SK-N-SH treated with all-trans-retinoic acid at 6 μM for 48 hours (cell line): ENCODE measurements around the gene PLB1.

Experiments used
- ATAC-seq: fragments of 200-7000 bp; cut with Tn5 transposase; 3 replicates; pipeline ENCODE4 v1.9.1; 2020; ENCODE audit warnings: mild to moderate bottlenecking, moderate library complexity
- ARNTL ChIP-seq: fragments of 450-650 bp; formaldehyde crosslinking; IDR thresholded peaks from 2 replicates; pipeline ENCODE4 v1.5.0; 2020; ENCODE audit warnings: low read depth, mild to moderate bottlenecking, moderate library complexity, borderline replicate concordance
- CSDC2 ChIP-seq: fragments of 250-450 bp; sonication (Bioruptor Pico); IDR thresholded peaks from 2 replicates; pipeline ENCODE4 v1.5.0; 2020; ENCODE audit warnings: mild to moderate bottlenecking, moderate library complexity
- ESRRG ChIP-seq: fragments of 250-450 bp; sonication (Bioruptor Pico); IDR thresholded peaks from 2 replicates; pipeline ENCODE4 v1.6.1; 2021; ENCODE audit warnings: mild to moderate bottlenecking
- GLIS3 ChIP-seq: fragments of 250-450 bp; sonication (Bioruptor Pico); IDR thresholded peaks from 2 replicates; pipeline ENCODE4 v1.5.0; 2020; ENCODE audit warnings: mild to moderate bottlenecking, moderate library complexity
- ISL1 ChIP-seq: fragments of 250-450 bp; sonication (Bioruptor Pico); IDR thresholded peaks from 2 replicates; pipeline ENCODE4 v2.1.2; 2022; ENCODE audit warnings: mild to moderate bottlenecking, moderate library complexity
- OSR1 ChIP-seq: fragments of 250-450 bp; sonication (Bioruptor Pico); IDR thresholded peaks from 2 replicates; pipeline ENCODE4 v1.8.0; 2022; ENCODE audit warnings: moderate library complexity, mild to moderate bottlenecking, inconsistent platforms
- PATZ1 ChIP-seq: fragments of 250-450 bp; sonication (Bioruptor Pico); IDR thresholded peaks from 2 replicates; pipeline ENCODE4 v1.8.0; 2020; ENCODE audit warnings: mild to moderate bottlenecking, moderate library complexity, borderline replicate concordance
- POU6F1 ChIP-seq: fragments of 250-450 bp; sonication (Bioruptor Pico); IDR thresholded peaks from 2 replicates; pipeline ENCODE4 v1.8.0; 2021; ENCODE audit warnings: low read depth, mild to moderate bottlenecking, moderate library complexity, borderline replicate concordance
- PPARA ChIP-seq: fragments of 250-450 bp; sonication (Bioruptor Pico); IDR thresholded peaks from 2 replicates; pipeline ENCODE4 v1.5.0; 2020; ENCODE audit warnings: mild to moderate bottlenecking, borderline replicate concordance
- RARB ChIP-seq: fragments of 250-450 bp; sonication (Bioruptor Pico); IDR thresholded peaks from 2 replicates; pipeline ENCODE4 v1.8.0; 2021; ENCODE audit warnings: mild to moderate bottlenecking, moderate library complexity
- SNAI2 ChIP-seq: fragments of 250-450 bp; sonication (Bioruptor Pico); IDR thresholded peaks from 2 replicates; pipeline ENCODE4 v1.5.0; 2020; ENCODE audit warnings: mild to moderate bottlenecking, moderate library complexity
- TCF4 ChIP-seq: fragments of 250-450 bp; sonication (Bioruptor Pico); IDR thresholded peaks from 2 replicates; pipeline ENCODE4 v1.8.0; 2021; ENCODE audit warnings: mild to moderate bottlenecking, moderate library complexity, borderline replicate concordance
- TOX ChIP-seq: fragments of 250-450 bp; sonication (Bioruptor Pico); IDR thresholded peaks from 2 replicates; pipeline ENCODE4 v1.8.0; 2021; ENCODE audit warnings: mild to moderate bottlenecking, moderate library complexity, borderline replicate concordance
- TSHZ2 ChIP-seq: fragments of 250-450 bp; sonication (Bioruptor Pico); IDR thresholded peaks from 2 replicates; pipeline ENCODE4 v1.5.0; 2020; ENCODE audit warnings: mild to moderate bottlenecking, moderate library complexity
- ZC3H10 ChIP-seq: fragments of 250-450 bp; sonication (Bioruptor Pico); IDR thresholded peaks from 2 replicates; pipeline ENCODE4 v1.5.1; 2021; ENCODE audit warnings: mild to moderate bottlenecking, moderate library complexity
- ZFP3 ChIP-seq: fragments of 250-450 bp; sonication (Bioruptor Pico); IDR thresholded peaks from 2 replicates; pipeline ENCODE4 v1.5.0; 2020; ENCODE audit warnings: mild to moderate bottlenecking, moderate library complexity
- ZFP30 ChIP-seq: fragments of 450-650 bp; formaldehyde crosslinking; IDR thresholded peaks from 2 replicates; pipeline ENCODE4 v1.5.0; 2022; ENCODE audit warnings: mild to moderate bottlenecking, moderate library complexity
- ZNF565 ChIP-seq: fragments of 450-650 bp; formaldehyde crosslinking; conservative IDR thresholded peaks from 2 replicates; pipeline ENCODE4 v1.5.0; 2020; ENCODE audit warnings: low read depth, mild to moderate bottlenecking, moderate library complexity
- ZNF70 ChIP-seq: fragments of 450-650 bp; formaldehyde crosslinking; IDR thresholded peaks from 2 replicates; pipeline ENCODE4 v1.5.0; 2020; ENCODE audit warnings: mild to moderate bottlenecking, moderate library complexity
- ZNF8 ChIP-seq: fragments of 450-650 bp; formaldehyde crosslinking; IDR thresholded peaks from 2 replicates; pipeline ENCODE4 v1.5.0; 2020; ENCODE audit warnings: mild to moderate bottlenecking, moderate library complexity
- TF ChIP-seq, protein P1 (sequence below): fragments of 250-450 bp; sonication (Bioruptor Pico); IDR thresholded peaks from 2 replicates; pipeline ENCODE4 v1.5.1; 2020; ENCODE audit warnings: low read depth, mild to moderate bottlenecking, moderate library complexity
- TF ChIP-seq, protein P2 (sequence below): fragments of 250-450 bp; sonication (Bioruptor Pico); IDR thresholded peaks from 2 replicates; pipeline ENCODE4 v1.5.1; 2021; ENCODE audit warnings: mild to moderate bottlenecking, moderate library complexity

Gene PLB1

GRCh38 chr2:28592481-28592880, 96.6 kb downstream of the PLB1 start:
- TF ChIP-seq ZNF70 (CRISPR knock-in tag) = no peak
- TF ChIP-seq ZNF8 = no peak
- no peak for TF ChIP-seq ISL1 (CRISPR knock-in tag)
- TF ChIP-seq ESRRG (CRISPR knock-in tag) = no peak
- no peak for TF ChIP-seq TOX (CRISPR knock-in tag)
- TF ChIP-seq ZC3H10 (CRISPR knock-in tag) = no peak
- no peak for ATAC-seq

DNA sequence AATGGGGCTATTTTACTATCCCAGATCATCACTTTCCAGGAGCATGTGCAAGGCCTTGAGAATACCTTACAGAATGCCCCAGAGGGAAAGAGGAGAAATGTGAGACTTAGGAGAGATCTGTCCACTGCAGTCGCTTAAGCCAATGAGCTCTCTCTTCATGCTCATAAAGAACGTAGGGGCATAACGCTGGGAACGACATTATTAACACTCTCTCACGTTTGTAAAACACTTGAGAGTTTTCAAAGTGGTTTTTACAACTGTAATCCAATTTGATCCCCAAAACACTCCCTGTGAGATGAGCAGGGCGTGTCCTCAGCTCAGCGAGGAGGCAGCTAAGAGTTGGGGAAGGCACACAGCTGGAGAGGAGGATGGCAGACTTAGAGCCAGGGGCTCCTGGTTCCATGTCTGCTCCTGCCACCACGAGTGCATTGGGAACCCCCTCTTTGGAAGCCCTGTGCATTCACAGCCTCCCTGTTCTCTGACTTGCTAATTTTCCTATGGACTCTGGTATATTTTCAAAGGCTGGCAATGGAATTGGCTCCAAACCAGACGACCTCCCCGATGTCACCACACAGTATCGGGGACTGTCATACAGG, 97.4 kb downstream of the PLB1 start:
- TF ChIP-seq PPARA (CRISPR knock-in tag) (no peak), ZFP3 (CRISPR knock-in tag) (no peak), ARNTL (no peak), PATZ1 (no peak), ISL1 (CRISPR knock-in tag) (no peak), CSDC2 (CRISPR knock-in tag) (no peak), ZNF8 (no peak), TCF4 (CRISPR knock-in tag) (no peak), ZNF70 (CRISPR knock-in tag) (no peak), ZC3H10 (CRISPR knock-in tag) (no peak), TOX (CRISPR knock-in tag) (no peak), RARB (no peak), SNAI2 (no peak), ZNF565 (no peak), OSR1 (CRISPR knock-in tag) (no peak), GLIS3 (CRISPR knock-in tag) (no peak)
- TF ChIP-seq, protein P1, sequence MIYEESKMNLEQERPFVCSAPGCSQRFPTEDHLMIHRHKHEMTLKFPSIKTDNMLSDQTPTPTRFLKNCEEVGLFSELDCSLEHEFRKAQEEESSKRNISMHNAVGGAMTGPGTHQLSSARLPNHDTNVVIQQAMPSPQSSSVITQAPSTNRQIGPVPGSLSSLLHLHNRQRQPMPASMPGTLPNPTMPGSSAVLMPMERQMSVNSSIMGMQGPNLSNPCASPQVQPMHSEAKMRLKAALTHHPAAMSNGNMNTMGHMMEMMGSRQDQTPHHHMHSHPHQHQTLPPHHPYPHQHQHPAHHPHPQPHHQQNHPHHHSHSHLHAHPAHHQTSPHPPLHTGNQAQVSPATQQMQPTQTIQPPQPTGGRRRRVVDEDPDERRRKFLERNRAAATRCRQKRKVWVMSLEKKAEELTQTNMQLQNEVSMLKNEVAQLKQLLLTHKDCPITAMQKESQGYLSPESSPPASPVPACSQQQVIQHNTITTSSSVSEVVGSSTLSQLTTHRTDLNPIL = no peak
- ATAC-seq = no peak

DNA sequence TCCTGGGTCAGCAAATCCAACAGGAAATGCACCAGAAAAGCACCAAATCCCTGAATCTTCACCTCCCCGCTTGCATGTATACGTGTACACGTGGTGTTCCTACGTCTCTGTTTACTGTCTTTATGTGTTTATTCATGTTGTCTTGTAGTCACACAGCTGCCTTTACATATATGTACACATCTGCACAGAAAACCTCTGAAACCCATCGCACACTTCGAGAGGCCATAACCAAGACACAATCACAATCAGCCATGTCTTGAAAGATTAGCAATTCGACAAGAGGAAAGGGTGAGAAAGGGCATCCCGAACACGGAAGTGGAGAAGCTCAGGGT, 98.1 kb downstream of the PLB1 start:
- peak; percentile 5; the same call in 1 of the 3 replicates for ATAC-seq
- TF ChIP-seq TOX (CRISPR knock-in tag) (no peak), ESRRG (CRISPR knock-in tag) (no peak), ZNF70 (CRISPR knock-in tag) (no peak), TCF4 (CRISPR knock-in tag) (no peak), RARB (no peak), ZC3H10 (CRISPR knock-in tag) (no peak), OSR1 (CRISPR knock-in tag) (no peak), TSHZ2 (CRISPR knock-in tag) (no peak), SNAI2 (no peak), ARNTL (no peak), POU6F1 (CRISPR knock-in tag) (no peak), CSDC2 (CRISPR knock-in tag) (no peak), ZFP30 (CRISPR knock-in tag) (no peak), PATZ1 (no peak), ZFP3 (CRISPR knock-in tag) (no peak), ISL1 (CRISPR knock-in tag) (no peak), ZNF565 (no peak)
- TF ChIP-seq, protein P2, sequence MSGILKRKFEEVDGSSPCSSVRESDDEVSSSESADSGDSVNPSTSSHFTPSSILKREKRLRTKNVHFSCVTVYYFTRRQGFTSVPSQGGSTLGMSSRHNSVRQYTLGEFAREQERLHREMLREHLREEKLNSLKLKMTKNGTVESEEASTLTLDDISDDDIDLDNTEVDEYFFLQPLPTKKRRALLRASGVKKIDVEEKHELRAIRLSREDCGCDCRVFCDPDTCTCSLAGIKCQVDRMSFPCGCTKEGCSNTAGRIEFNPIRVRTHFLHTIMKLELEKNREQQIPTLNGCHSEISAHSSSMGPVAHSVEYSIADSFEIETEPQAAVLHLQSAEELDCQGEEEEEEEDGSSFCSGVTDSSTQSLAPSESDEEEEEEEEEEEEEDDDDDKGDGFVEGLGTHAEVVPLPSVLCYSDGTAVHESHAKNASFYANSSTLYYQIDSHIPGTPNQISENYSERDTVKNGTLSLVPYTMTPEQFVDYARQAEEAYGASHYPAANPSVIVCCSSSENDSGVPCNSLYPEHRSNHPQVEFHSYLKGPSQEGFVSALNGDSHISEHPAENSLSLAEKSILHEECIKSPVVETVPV = no peak
- TF ChIP-seq, protein P1 = no peak
